GM18519 (cell line): Measurements from ENCODE around the gene TRPC6.
A peak's percentile ranks its signal among the peaks of the same experiment; 100 is the strongest.
"Not testable (repeated sequence)": the region's sequence is repeated elsewhere in the genome, so short reads cannot be mapped to it uniquely, and the experiment has no call there.

Experiments
- ATAC-seq: cut with Tn5 transposase; IDR thresholded peaks from one replicate; pipeline ENCODE4 v1.9.1; 2021; ENCODE audit warnings: mild to moderate bottlenecking, moderate library complexity; ENCODE audit not compliant: unreplicated experiment, low FRiP score

The TRPC6 gene

DNA sequence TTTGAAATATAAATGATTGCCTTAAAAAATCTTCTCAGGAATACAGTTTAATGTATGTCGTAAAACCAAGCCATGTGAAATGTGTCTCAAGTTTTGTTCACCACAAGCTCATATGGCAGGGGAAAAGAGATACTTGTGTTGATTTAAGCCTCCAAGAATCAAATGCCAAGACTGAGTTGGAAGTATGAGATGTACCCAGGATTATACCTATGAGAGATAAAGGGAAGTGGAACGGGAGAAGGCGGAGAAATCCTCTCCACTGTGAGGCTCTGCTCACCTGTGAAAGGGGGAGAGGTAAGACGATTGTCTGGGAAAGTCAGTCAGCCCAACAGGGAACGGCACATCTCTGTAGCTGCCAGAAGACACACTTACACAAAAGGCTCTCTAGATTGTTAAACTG is 124.8 kb downstream of the TRPC6 start:
- no peak for ATAC-seq

DNA sequence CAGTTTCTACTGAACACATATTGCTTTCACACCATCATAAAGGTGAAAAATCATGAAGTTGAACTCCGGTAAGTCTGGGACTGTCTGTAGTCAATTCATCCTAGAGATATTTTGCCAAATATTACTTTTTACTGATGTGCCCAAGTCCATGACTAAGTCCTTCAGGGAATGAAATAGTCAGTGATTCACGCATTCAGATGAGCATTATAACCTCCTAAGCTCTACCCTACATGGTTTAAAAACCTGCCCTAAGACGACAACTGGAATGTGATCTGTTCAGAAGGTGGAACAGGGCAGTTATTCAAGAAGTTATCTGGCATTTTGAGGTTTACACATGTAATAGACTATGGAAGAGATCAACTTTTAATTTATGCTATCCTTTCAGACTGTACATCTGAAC is 125.6 kb downstream of the TRPC6 start:
- no peak for ATAC-seq

DNA sequence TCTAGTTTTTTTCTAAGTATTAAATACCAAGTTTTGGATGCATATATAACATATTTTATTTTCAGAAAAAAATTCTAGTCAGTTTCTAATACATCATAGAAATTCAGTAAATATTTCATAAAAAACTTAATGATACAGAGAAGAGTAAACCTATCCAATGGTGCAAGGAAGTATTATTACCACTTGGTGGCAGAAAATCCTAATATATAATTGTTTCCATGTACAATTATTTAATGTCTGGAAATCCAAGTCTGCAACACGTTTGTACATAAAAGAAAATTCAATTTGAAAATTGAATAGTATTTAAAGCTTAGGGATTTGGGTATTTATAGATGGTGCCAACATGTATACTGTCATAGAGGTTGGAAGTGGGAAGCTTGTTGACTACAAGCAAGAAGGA is 127.0 kb downstream of the TRPC6 start:
- no peak for ATAC-seq

DNA sequence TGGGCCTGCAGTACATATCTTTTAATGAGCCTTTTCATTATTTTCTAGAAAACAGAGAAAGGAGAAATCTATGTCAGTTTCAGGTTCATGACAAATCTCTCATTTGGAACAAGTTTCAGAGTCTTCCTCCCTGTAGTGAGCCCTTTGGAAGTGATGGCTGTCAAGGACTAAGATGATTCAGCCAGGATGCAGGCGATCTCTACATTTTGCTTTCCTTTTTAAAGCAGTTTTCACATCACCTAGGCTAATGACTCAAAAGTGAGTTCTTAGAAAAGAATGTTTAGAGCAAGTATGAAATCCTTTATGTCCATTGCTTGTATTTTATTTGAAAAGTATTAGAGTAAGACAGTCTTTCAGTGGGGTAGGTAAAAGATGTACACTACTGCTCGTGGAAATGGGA is 130.1 kb downstream of the TRPC6 start:
- ATAC-seq: no peak

DNA sequence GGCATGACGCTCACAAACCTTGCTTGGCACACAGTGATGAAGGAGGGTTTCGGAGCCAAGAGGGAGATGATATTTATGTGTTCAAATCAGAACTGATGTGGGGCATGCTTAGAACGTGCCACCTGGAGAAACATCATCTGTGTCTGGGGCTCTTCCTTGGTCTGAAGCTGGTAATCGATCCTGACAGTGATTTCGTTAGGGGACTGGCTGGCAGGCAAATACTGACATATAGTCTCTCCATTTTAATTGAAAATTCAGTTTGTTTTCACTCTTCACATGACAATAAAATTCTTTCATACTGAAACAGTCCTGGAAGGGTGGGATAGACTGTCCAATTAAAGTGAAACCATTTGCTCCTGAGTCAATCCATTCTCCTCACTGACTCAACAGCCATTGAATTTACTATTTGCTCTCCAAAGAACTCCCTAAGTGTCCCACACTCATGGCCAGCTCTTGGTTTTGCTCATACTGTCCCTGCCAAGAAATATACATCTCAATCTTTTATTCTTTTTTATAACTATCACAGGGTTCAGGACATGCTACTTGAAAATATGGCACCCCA is 134.8 kb downstream of the TRPC6 start:
- no peak for ATAC-seq

DNA sequence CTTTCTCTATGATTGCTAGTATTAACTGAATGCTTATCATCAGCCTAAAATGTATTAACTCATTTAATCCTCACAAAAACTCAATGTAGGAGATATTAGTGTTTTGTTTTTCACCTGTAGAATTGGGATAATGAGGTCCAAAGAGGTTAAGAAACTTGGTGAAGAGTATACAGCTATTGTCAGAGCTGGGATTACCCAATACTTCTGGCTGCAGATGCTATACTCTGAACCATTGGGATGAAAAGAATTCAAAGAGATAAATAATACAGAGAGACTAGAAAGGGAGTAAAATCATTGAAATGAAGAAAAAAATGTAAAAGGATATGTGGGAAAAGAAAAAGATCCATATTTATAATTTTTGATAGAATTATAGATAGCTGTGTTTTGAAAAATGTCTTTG is 137.1 kb downstream of the TRPC6 start:
- ATAC-seq: no peak

DNA sequence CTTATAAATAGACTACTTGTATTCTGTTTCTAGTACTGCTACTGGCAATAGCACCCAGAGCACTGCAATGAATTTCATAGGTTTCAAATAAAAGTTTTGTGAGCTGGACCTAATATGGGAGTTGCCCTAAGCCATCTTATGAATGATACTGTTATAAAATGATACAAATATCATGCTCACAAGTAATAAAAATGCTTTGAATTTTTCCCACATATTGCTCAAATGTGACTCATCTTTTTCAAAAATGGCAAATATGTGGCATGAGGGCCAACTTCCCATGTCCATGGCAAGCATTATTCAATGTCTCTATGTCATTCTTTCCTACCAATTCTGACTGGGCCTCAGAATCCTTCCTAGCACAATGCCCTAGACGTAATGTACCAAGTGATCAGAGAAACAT is 137.6 kb downstream of the TRPC6 start:
- ATAC-seq: no peak

DNA sequence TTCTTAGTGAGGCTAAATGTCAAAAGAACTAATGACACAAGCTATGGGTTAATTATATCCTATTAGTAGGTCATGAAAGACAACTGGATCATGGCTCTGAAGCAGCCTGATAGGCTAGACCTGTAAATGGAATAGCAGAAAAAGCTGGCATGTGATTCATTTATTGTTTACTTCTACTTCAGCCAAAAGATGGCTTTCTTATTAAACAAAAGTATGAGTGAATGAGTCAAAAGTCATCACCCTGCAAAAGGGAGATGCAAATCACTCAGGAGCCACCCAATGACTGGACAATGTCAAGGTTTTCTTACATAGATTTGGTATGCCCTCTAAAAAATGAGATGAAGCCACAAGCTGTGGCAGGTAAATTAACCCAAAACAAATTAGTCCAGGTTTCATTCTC is 138.0 kb downstream of the TRPC6 start:
- ATAC-seq: no peak

DNA sequence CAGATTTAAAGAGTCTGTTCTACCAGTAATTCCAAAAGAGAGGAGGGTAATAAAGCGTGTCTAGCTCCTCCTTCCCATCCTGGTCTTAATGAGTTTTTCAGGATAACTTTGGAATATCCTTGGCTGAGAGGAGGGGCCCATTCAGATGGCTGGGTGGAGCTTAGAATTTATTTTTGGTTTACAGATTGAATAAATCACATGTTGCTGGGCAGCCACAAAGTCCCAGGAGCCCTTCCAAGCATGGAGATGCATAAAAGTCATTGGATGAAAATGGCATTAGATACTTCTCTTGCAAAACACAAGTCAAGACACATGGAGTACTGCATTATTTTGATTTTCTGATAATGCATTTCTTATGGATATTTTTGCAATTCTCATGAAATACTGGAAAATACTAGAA is 139.0 kb downstream of the TRPC6 start:
- no peak for ATAC-seq

DNA sequence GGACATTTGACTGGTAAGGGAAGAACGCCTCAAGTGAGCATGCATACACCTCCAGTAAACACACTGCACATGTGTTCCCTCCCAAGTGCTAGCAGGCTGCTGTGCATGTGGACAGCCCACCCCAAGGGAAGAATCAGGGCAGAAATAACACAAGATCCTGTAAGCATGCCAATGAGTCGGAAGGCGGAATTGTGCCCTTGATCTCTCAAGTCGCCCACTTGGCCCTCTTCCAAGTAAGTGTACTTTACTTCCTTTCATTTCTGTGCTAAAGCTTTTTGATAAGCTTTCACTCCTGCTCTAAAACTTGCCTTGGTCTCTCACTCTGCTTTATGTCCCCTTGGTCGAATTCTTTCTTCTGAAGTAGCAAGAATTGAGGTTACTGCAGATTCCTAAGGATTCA is 139.6 kb downstream of the TRPC6 start:
- ATAC-seq: no peak

DNA sequence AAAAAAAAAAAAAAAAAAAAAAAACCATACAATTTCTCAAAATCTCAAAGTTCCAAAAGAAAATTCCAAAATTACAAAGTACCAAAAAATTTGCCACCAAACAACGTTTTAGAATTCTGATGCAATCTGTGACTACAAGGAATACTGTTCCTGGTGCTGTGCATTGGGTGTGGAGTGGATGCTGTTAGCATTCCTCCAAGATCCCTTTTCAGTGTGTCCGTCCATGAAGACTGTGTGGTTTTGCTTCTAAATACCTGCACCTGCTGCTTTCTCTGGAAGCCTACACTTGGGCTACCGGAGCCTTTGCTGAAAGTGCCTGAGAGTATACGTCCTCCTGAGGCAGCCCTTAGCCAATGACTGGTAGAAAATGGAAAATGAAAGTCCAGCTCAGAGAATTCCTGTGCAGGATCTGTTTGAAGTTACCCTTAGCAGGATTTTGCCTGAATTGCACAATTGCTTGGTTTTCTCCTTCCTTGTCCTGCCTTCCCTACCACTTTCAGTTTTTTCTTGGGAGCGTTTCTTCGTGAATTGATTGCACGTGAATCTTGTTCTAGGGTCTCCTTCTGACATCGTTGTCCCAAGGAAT is 140.8 kb downstream of the TRPC6 start:
- ATAC-seq: no peak

DNA sequence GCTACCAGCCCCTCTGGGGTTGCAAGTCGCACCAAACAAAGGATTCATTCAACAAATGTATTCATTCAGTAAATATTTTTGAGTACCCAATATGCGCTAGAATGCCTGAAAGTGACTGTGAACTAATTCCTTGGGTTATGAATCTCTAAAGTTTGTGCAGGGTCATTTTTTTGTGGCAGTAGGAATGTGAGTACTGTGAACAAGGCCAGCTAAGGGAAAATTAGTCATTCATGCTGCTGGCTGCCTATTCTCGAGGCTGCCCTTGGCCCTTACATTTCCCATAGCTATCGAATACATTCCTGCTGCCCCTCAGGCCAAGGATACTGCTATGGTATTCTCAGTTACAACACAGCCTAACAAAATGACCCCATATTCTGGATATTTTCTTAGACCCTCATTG is 141.6 kb downstream of the TRPC6 start:
- no peak for ATAC-seq

DNA sequence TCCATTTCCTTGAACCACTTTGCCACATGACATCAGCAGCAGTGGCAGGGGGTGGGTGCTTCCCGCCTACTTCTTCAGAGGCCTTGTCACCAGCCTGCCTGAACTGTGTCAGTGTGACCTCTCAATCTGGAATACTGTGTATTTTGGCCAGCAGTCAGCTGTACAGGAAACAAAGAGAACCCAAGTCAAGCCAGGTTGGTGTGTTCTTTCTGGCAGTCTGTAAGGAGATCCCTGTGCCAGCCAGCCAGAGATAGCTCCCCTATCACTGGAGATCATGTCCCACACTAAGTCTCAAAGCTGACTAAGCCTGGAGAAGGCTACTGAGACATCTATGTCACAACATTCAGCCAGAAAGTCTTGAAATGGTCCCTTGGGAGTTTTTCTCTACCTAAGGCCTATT is 142.1 kb downstream of the TRPC6 start:
- no peak for ATAC-seq

DNA sequence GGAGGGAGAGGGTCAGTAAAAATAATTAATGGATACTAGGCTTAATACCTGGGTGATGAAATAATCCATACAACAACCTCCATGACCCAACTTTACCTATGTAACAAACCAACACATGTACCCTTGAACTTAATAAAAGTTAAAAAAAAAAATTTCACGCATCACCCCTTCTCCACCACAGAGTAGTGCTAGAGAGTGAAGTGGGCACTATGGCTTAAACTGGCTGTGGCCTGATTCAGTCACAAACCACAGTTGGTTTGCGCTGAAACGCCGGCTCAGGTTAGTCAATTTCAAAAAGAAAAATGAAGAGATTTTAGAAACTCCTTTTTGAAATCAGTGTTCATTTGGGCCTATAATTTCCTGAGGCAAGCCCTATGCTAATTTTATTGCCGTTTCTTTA is 144.3 kb downstream of the TRPC6 start:
- no peak for ATAC-seq

DNA sequence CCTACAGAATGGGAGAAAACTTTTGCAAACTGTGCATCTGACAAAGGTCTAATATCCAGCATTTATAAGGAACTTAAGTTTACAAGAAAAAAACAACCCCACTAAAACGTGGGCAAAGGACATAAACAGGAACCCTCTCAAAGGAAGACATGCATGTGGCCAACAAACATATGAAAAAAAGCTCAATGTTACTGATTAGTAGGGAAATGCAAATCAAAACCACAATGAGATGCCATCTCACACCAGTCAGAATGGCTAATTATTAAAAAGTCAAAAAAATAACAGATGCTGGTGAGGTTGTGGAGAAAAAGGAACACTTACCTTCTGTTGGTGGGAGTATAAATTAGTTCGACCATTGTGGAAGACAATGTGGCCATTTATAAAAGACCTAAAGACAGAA is 145.1 kb downstream of the TRPC6 start:
- ATAC-seq: not testable (repeated sequence)

DNA sequence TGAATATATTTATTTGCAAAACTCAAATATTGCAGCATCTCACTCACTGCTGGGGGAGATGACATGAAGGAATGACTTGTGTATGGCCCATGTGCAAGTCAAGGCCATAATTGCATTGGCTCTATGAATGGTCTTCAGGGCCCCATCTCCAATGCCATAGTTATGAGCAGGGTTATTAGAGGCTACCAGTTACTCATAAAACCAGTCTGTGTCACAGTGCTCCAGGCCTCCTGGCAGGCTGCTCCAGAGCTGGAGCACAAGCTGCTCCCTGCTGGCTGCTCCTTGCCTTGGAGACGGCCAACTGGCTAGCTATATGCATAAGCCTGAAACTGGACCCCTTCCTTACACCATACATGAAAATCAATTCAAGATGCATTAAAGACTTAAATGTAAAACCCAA is 145.7 kb downstream of the TRPC6 start:
- no peak for ATAC-seq

DNA sequence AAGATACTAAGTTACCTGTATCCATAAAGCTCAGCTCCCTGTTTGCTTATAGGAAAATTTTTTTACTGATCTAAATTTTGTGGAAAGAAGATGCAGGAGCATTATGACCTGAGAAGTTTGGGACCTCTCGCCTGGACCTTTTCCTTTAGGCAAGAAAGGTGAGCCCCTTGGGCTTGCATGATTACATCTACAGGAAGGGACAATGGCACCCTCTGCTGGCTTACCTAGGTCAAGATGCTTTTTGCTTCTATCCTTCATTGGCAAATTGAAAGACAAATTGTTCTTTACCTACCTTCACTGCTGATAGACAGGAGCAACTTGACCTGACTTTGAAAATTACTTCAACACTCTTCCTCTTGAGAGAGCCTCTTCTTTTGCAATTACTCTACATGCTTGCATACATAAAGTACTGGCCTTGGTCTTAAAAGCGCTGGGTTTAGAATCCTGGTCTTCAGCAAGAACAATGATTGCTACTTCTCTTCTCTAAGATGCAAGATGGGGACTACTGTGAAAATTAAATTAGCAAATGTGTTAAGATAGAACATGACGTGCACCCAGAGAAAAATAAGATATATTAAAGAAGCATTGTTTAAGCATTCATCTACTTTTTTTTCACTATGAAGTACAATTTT is 147.2 kb downstream of the TRPC6 start:
- peak; percentile 69 for ATAC-seq

DNA sequence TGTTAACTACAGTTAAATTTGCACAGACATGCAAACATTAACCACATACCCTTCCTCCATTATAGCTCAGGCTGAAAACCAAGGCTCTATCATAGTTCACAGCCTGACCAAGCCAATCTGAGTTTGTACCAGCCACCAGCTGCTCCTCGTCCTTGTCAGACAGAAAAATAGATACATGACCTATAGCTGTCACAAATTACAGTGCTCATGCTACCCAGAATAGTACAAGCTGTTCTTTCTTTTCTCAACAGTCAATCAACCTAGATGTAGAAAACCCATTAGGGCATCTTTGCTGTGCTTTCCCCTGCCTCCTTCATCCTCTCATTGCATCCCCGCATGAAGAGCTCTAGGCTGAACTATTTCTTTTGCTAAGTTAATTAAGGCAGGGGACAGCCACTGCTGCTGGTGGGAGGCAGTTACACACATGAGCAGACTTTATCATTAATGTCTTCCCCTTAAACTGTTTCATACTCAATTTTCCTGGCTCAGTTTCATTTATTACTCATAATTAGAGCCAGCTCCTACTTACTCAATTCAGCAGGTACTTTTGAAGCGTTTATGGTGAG is 148.3 kb downstream of the TRPC6 start:
- ATAC-seq: no peak

DNA sequence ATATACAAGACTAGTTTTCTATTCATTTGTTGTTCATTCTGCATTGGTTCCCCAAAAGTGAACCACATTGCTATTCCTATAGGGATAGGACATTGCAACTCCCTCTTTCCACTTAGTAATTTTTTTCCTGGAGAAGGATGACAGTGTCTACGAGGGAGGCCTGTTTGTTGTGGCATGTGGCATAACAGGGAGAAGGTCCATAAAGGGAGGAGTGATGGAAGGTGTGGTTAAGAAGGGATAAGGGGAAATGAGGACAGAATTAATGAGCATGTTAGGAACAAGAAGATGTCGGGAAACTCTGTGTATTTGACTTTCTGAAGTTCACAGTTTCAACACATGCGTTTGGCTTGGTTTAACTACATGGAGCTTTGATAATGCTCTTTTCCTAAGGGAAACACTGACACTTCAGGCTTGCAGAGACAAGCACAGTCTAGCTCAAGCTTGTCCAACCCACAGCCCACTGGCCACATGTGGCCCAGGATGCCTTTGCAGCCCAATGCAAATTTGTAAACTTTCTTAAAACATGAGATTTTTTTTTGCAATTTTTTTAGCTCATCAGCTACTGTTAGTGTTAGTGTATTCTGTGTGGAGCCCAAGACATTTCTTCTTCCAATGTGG is 149.7 kb downstream of the TRPC6 start:
- no peak for ATAC-seq

DNA sequence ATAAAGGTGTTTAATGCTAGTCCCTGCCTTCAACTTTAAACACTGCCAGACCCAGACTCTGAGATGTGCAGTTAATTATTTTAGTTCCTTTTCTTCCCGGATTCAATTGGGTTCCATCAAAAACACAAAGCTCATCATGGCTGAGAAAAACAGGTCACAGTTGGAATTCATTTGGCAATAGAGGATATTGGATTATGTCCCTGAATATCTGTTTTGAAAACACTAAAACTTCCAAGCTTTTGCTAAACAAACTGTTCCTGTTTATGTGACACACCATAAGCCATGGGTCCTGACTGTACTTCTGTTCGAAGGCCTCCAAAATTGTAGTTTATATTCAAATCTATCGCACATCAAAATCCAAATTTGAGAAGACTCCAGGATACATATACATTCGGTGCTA is 150.7 kb downstream of the TRPC6 start:
- ATAC-seq: no peak

DNA sequence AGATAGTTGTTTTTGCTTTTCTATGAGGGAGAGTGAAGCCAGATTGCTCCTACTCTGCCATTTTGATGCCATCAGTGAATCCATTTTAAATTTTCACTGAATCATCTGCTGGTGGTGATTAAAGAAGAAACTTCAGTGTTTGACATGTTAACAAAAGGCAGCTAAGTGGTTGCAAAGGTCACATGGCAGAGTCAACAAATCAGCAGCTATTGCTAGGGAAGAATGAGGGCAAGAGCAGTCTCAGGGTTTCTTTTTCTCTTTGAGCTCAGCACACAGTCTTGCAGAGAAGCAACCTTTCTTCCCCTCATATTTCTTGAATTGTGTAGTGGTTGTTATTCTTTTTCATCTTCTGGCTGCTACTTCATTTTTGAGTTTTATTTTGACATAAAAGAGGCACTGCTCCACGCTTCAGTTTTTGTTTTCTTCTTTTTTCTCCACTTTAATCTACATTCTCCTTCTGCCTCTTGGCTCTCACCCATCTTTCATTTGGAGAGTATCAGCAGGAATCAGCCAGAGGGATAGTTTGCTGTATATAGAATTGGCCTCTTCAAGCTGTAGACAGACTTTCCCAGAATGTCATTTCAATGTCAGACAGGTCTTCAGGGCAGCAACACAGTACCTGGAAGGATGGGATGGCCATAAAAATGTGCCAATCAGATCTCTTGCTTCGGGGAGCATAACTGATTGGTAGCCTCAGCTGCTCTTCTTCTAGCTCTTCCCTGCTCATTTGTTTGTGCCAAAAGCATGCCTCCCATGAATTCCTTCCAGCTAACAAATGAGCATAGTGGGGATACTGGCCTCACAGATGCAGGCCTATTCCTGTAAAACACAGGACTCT is 153.9 kb downstream of the TRPC6 start:
- ATAC-seq: no peak
